Measurements from ENCODE around the gene MORN5. TPM values are rescaled to one million over a fixed set of nuclear protein-coding genes. Genes with fewer than 3 reads are reported as not detected.

Gene MORN5
- total and polyA plus RNA-seq, 2 donors from 2014 or later = 1.6 to 5.6 TPM

DNA sequence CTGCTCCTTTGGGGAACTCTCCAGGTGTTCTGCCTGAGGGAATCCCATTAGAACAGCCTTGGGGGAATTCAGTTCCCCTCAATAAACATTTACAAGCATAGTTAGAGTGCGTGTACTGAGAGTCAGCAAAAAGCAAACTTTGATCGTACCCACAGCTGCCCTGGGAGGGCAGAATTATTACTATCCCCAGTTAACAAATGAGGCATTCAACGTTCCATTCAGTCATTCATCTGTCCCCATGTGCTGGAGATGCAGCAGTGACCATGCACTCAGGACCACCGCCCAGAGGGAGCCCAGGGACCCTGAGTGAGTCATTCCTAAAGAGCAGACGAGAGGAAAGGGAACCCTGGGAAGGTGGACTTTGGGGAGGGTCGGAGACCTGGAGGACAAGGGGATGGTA lies 47.5 kb upstream of the MORN5 start:
- Histone ChIP-seq H3K27ac (ENCODE audit: low read depth in 2 of 2, low read length in 2 of 2) (no peak overlapping the region), H3K27me3 (ENCODE audit: control insufficient read depth, insufficient read depth, low read length) (no peaks in the 10 kb centered on the region), H3K9ac (ENCODE audit: low read length in 3 of 3) (no peak overlapping the region), H3K36me3 (ENCODE audit: control insufficient read depth in 2 of 3, insufficient read depth in 3 of 3, low read length in 3 of 3) (no peaks in the 10 kb centered on the region), H3K9me3 (ENCODE audit: control insufficient read depth in 2 of 3, insufficient read depth in 1 of 3, low read length in 3 of 3) (no peaks in the 10 kb centered on the region), H3K4me1 (ENCODE audit: control insufficient read depth in 2 of 3, insufficient read depth in 2 of 3, low read depth in 1 of 3, low read length in 3 of 3) (no peaks in the 10 kb centered on the region), H3K4me3 (ENCODE audit: low read length in 3 of 3) (no peak overlapping the region)
- intact Hi-C loops (cut with DNase I) = no loop called here
- TF ChIP-seq, protein P1, sequence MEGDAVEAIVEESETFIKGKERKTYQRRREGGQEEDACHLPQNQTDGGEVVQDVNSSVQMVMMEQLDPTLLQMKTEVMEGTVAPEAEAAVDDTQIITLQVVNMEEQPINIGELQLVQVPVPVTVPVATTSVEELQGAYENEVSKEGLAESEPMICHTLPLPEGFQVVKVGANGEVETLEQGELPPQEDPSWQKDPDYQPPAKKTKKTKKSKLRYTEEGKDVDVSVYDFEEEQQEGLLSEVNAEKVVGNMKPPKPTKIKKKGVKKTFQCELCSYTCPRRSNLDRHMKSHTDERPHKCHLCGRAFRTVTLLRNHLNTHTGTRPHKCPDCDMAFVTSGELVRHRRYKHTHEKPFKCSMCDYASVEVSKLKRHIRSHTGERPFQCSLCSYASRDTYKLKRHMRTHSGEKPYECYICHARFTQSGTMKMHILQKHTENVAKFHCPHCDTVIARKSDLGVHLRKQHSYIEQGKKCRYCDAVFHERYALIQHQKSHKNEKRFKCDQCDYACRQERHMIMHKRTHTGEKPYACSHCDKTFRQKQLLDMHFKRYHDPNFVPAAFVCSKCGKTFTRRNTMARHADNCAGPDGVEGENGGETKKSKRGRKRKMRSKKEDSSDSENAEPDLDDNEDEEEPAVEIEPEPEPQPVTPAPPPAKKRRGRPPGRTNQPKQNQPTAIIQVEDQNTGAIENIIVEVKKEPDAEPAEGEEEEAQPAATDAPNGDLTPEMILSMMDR (IDR thresholded peaks at IDR 0.05; ENCODE audit: borderline replicate concordance, extremely low read depth, insufficient read depth) = no peak
- no peak for FAIRE-seq
- DNase-seq = no peak

DNA sequence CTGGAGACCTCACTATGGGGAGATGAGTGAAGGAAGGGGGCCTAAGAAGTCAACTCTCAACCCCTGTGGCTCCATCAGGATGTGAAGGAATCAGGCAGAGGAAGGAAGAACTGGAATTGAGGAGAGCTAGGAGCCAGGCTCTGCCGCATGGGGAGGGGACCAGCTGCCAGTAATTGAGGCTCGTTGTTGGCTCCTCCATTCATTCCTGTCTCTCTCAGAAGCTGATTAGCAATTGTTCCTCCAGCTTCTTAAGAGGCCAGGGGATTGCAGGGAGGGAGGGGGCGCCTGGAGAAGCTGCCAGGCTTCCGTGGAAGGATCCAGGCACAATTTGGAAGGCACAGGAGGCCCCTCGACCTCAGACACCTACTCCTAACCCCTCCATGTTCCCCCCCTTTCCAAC lies 46.1 kb upstream of the MORN5 start:
- intact Hi-C loops (cut with DNase I) = no loop called here
- Histone ChIP-seq H3K27me3 (ENCODE audit: control insufficient read depth, insufficient read depth, low read length) (no peaks in the 10 kb centered on the region), H3K27ac (ENCODE audit: low read depth in 2 of 2, low read length in 2 of 2) (no peak overlapping the region), H3K9me3 (ENCODE audit: control insufficient read depth in 2 of 3, insufficient read depth in 1 of 3, low read length in 3 of 3) (no peaks in the 10 kb centered on the region), H3K36me3 (ENCODE audit: control insufficient read depth in 2 of 3, insufficient read depth in 3 of 3, low read length in 3 of 3) (no peaks in the 10 kb centered on the region), H3K4me3 (ENCODE audit: low read length in 3 of 3) (no peak overlapping the region), H3K9ac (ENCODE audit: low read length in 3 of 3) (no peak overlapping the region), H3K4me1 (ENCODE audit: control insufficient read depth in 2 of 3, insufficient read depth in 2 of 3, low read depth in 1 of 3, low read length in 3 of 3) (no peaks in the 10 kb centered on the region)
- TF ChIP-seq, protein P1 (IDR thresholded peaks at IDR 0.05; ENCODE audit: borderline replicate concordance, extremely low read depth, insufficient read depth) = no peak
- FAIRE-seq = no peak
- DNase-seq = peak in 1 of 5 donors; percentile 8

DNA sequence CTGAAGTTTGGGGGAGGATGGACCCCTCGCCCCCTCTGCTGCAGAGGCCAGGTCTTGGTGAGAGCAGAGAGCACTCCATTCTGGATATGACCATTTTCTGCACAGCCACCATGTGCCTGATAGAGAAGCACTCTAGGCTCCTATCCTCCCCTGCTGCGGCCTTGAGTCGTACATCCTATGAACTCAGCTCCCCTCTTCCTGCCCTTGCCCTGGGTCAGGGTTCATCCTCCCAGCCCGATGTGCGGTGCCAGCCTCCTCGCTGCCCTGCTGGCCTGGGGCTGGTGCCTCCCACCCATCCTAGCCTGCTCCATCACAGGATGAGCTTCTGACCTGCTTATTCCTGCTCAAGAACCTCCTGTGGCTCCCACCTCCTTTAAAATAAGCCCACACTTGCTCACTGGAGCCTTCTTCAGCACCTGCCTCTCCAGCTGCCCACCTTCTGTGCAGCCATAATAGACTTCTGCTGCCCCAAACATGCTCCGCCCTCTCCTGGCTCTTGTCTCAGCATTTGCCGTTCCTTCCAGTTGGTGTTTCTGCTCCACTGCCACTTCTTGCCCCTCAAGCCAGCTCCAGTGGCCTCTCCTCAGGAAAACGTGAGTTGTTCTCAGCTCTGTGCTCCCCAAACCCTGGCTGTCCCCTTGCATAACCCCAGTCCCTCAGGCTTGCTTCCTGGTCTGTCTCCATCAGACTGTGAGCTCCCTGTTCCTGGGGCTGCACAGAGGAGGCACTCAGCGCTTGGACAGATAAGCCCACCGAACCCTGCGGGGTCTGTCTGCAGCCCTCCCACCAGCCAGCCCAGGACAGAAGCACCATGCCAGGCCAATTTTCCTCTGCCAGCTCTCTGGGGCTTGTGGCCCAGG lies 44.3 kb upstream of the MORN5 start:
- no peaks in the 10 kb centered on the region for H3K36me3 ChIP-seq (ENCODE audit: control insufficient read depth in 2 of 3, insufficient read depth in 3 of 3, low read length in 3 of 3)
- no peak overlapping the region for H3K27ac ChIP-seq (ENCODE audit: low read depth in 2 of 2, low read length in 2 of 2)
- H3K9ac ChIP-seq (ENCODE audit: low read length in 3 of 3) = no peak overlapping the region
- H3K27me3 ChIP-seq (ENCODE audit: control insufficient read depth, insufficient read depth, low read length) = no peaks in the 10 kb centered on the region
- no peaks in the 10 kb centered on the region for H3K9me3 ChIP-seq (ENCODE audit: control insufficient read depth in 2 of 3, insufficient read depth in 1 of 3, low read length in 3 of 3)
- TF ChIP-seq, protein P1 (IDR thresholded peaks at IDR 0.05; ENCODE audit: borderline replicate concordance, extremely low read depth, insufficient read depth) = no peak
- intact Hi-C loops (cut with DNase I) = no loop called here
- FAIRE-seq (no peak), DNase-seq (peak in 1 of 5 donors; percentile 27)
- no peak overlapping the region for H3K4me3 ChIP-seq (ENCODE audit: low read length in 3 of 3)
- H3K4me1 ChIP-seq (ENCODE audit: control insufficient read depth in 2 of 3, insufficient read depth in 2 of 3, low read depth in 1 of 3, low read length in 3 of 3) = no peaks in the 10 kb centered on the region

All from kidney (tissue), 14 donors.